Neural progenitor cell (in vitro differentiated cells): Measurements from ENCODE around the gene PHEX. TPM values are rescaled to one million over a fixed set of nuclear protein-coding genes. Genes with fewer than 3 reads are reported as not detected.

Source experiments
- DNase-seq: peaks from one replicate; pipeline ENCODE4 v3.0.0-alpha.2; 2016; ENCODE audit warnings: low spot score
- H2AFZ ChIP-seq: fragments of 200-600 bp; sonication (generic); replicated peaks from 2 replicates; pipeline ENCODE4 v1.6.1; 2016; ENCODE audit warnings: antibody characterized with exemption
- H3F3A ChIP-seq: fragments of 200-600 bp; sonication (generic); 2 replicates; pipeline ENCODE4 v1.6.1; 2016; ENCODE audit warnings: antibody characterized with exemption, low read depth
- H3K27ac ChIP-seq: fragments of 200-600 bp; sonication (generic); 2 replicates; pipeline ENCODE4 v1.5.1; 2016; ENCODE audit warnings: mild to moderate bottlenecking
- H3K27me3 ChIP-seq: fragments of 200-600 bp; sonication (generic); 2 replicates; pipeline ENCODE4 v1.6.1; 2016; ENCODE audit warnings: mild to moderate bottlenecking, moderate library complexity
- H3K36me3 ChIP-seq: fragments of 200-600 bp; sonication (generic); 2 replicates; pipeline ENCODE4 v1.5.1; 2016
- H3K4me1 ChIP-seq: fragments of 200-600 bp; sonication (generic); 2 replicates; pipeline ENCODE4 v1.6.1; 2016; ENCODE audit warnings: mixed run types
- H3K4me2 ChIP-seq: fragments of 200-600 bp; sonication (generic); 2 replicates; pipeline ENCODE4 v1.6.1; 2016
- H3K4me3 ChIP-seq: fragments of 200-600 bp; sonication (generic); 2 replicates; pipeline ENCODE4 v1.5.1; 2016
- H3K79me2 ChIP-seq: fragments of 200-600 bp; sonication (generic); 2 replicates; pipeline ENCODE4 v1.6.1; 2016; ENCODE audit warnings: low read depth
- H3K9ac ChIP-seq: fragments of 200-600 bp; sonication (generic); 2 replicates; pipeline ENCODE4 v1.6.1; 2016
- H3K9me3 ChIP-seq: fragments of 200-600 bp; sonication (generic); 2 replicates; pipeline ENCODE4 v1.5.1; 2016; ENCODE audit warnings: low read depth
- H4K20me1 ChIP-seq: fragments of 200-600 bp; sonication (generic); 2 replicates; pipeline ENCODE4 v1.6.1; 2016; ENCODE audit warnings: low read depth
- H3K27ac Mint-ChIP-seq: 3 replicates; pipeline ENCODE4 v1.8.0; 2021; ENCODE audit warnings: mixed read lengths
- H3K27me3 Mint-ChIP-seq: 2 replicates; pipeline ENCODE4 v1.8.0; 2022; ENCODE audit warnings: low read depth, mild to moderate bottlenecking, inconsistent platforms, moderate library complexity, mixed read lengths; ENCODE audit not compliant: insufficient read depth
- H3K36me3 Mint-ChIP-seq: 3 replicates; pipeline ENCODE4 v1.8.0; 2021; ENCODE audit warnings: mixed read lengths
- H3K4me1 Mint-ChIP-seq: 3 replicates; pipeline ENCODE4 v1.8.0; 2021; ENCODE audit warnings: mixed read lengths
- H3K4me3 Mint-ChIP-seq: 3 replicates; pipeline ENCODE4 v1.8.0; 2021; ENCODE audit warnings: mild to moderate bottlenecking, moderate library complexity, mixed read lengths
- H3K9me3 Mint-ChIP-seq: 3 replicates; pipeline ENCODE4 v1.8.0; 2020; ENCODE audit warnings: mixed read lengths
- CTCF ChIP-seq: fragments of 200-600 bp; sonication (generic); IDR thresholded peaks from 2 replicates; pipeline ENCODE4 v1.5.1; 2017; ENCODE audit warnings: antibody characterized with exemption, mild to moderate bottlenecking
- EZH2 ChIP-seq: fragments of 200-600 bp; sonication (generic); IDR thresholded peaks from 2 replicates; pipeline ENCODE4 v1.6.1; 2017; ENCODE audit warnings: antibody characterized with exemption, mild to moderate bottlenecking, moderate library complexity
- EZH2phosphoT487 ChIP-seq: fragments of 200-600 bp; sonication (generic); IDR thresholded peaks from 2 replicates; pipeline ENCODE4 v1.6.1; 2017; ENCODE audit warnings: antibody characterized with exemption
- total RNA-seq: library from RNA; depleted of rRNA; stranded (reverse); fragments of >200 nt; gene quantifications from 2 replicates; pipeline ENCODE4 v1.2.3, GENCODE V29; 2015; ENCODE audit warnings: low replicate concordance

PHEX gene
- total RNA-seq, 1 donor from 2014 or later = 0.07 TPM

- TF ChIP-seq EZH2phosphoT487 (no peak), EZH2 (no peak), CTCF (no peak)
- H3K36me3 ChIP-seq = no peaks in the 10 kb centered on the region
- no peaks in the 10 kb centered on the region for H3K27me3 ChIP-seq
- no peaks in the 10 kb centered on the region for H3K36me3 Mint-ChIP-seq
- H3K4me2 ChIP-seq = no peak overlapping the region
- H3K27ac ChIP-seq = no peak overlapping the region
- peaks cover 19% of the 10 kb centered on the region for H3K4me1 ChIP-seq
- DNase-seq = no peak
- H3K79me2 ChIP-seq = no peaks in the 10 kb centered on the region
- H3K27me3 Mint-ChIP-seq = peaks cover 2% of the 10 kb centered on the region
- H3K9ac ChIP-seq = no peak overlapping the region
- H3K4me1 Mint-ChIP-seq = peaks cover 10% of the 10 kb centered on the region
- H3K9me3 Mint-ChIP-seq = peaks cover 2% of the 10 kb centered on the region
- H3K4me3 Mint-ChIP-seq = no peak overlapping the region
- H3F3A ChIP-seq = peaks cover 9% of the 10 kb centered on the region
- no peaks in the 10 kb centered on the region for H4K20me1 ChIP-seq
- H3K4me3 ChIP-seq = no peak overlapping the region
- no peak overlapping the region for H3K27ac Mint-ChIP-seq
- no peak overlapping the region for H2AFZ ChIP-seq
- H3K9me3 ChIP-seq = no peaks in the 10 kb centered on the region
Measured at GRCh38 chrX:22095856-22096255, 63.7 kb downstream of the PHEX start.

GRCh38 chrX:22097012-22097694, 65.0 kb downstream of the PHEX start:
- Histone ChIP-seq H3K4me2 (no peak overlapping the region), H3K4me1 (peaks cover 19% of the 10 kb centered on the region), H3K79me2 (no peaks in the 10 kb centered on the region), H3K27me3 (no peaks in the 10 kb centered on the region), H3K27ac (no peak overlapping the region), H2AFZ (no peak overlapping the region), H3F3A (peaks cover 9% of the 10 kb centered on the region), H3K9me3 (no peaks in the 10 kb centered on the region), H3K9ac (no peak overlapping the region), H3K4me3 (no peak overlapping the region), H3K36me3 (no peaks in the 10 kb centered on the region), H4K20me1 (no peaks in the 10 kb centered on the region)
- DNase-seq = no peak
- no peak overlapping the region for H3K4me3 Mint-ChIP-seq
- TF ChIP-seq EZH2 (no peak), EZH2phosphoT487 (no peak)
- no peaks in the 10 kb centered on the region for H3K9me3 Mint-ChIP-seq
- H3K36me3 Mint-ChIP-seq = no peaks in the 10 kb centered on the region
- peaks cover 10% of the 10 kb centered on the region for H3K4me1 Mint-ChIP-seq
- H3K27me3 Mint-ChIP-seq = peaks cover 2% of the 10 kb centered on the region
- H3K27ac Mint-ChIP-seq = no peak overlapping the region

- no peak overlapping the region for H3K4me3 Mint-ChIP-seq
- no peaks in the 10 kb centered on the region for H3K27me3 Mint-ChIP-seq
- Histone ChIP-seq H3K4me3 (no peak overlapping the region), H3F3A (no peaks in the 10 kb centered on the region), H3K27ac (no peak overlapping the region), H3K36me3 (no peaks in the 10 kb centered on the region), H3K4me1 (no peaks in the 10 kb centered on the region), H3K4me2 (no peak overlapping the region), H4K20me1 (no peaks in the 10 kb centered on the region), H3K9ac (no peak overlapping the region), H3K27me3 (no peaks in the 10 kb centered on the region), H3K79me2 (no peaks in the 10 kb centered on the region), H2AFZ (no peak overlapping the region), H3K9me3 (no peaks in the 10 kb centered on the region)
- TF ChIP-seq EZH2phosphoT487 (no peak), EZH2 (no peak), CTCF (no peak)
- no peak for DNase-seq
- no peak overlapping the region for H3K27ac Mint-ChIP-seq
- H3K4me1 Mint-ChIP-seq = no peaks in the 10 kb centered on the region
- no peaks in the 10 kb centered on the region for H3K36me3 Mint-ChIP-seq
- H3K9me3 Mint-ChIP-seq = peaks cover 4% of the 10 kb centered on the region
Measured at GRCh38 chrX:22105231-22105630, 73.1 kb downstream of the PHEX start.

- H3K27ac Mint-ChIP-seq = no peak overlapping the region
- Histone ChIP-seq H3F3A (no peaks in the 10 kb centered on the region), H3K79me2 (no peaks in the 10 kb centered on the region), H3K9me3 (no peaks in the 10 kb centered on the region), H3K4me3 (no peak overlapping the region), H3K4me2 (no peak overlapping the region), H3K36me3 (no peaks in the 10 kb centered on the region), H2AFZ (no peak overlapping the region), H4K20me1 (no peaks in the 10 kb centered on the region), H3K27me3 (no peaks in the 10 kb centered on the region), H3K9ac (no peak overlapping the region), H3K4me1 (no peaks in the 10 kb centered on the region), H3K27ac (no peak overlapping the region)
- no peak for DNase-seq
- peaks cover 4% of the 10 kb centered on the region for H3K9me3 Mint-ChIP-seq
- H3K36me3 Mint-ChIP-seq = no peaks in the 10 kb centered on the region
- no peaks in the 10 kb centered on the region for H3K27me3 Mint-ChIP-seq
- no peaks in the 10 kb centered on the region for H3K4me1 Mint-ChIP-seq
- TF ChIP-seq EZH2phosphoT487 = no peak
- no peak overlapping the region for H3K4me3 Mint-ChIP-seq
Measured at GRCh38 chrX:22105971-22106370, 73.8 kb downstream of the PHEX start.
